Left renal cortex interstitium (tissue), 4 donors: Measurements from ENCODE around the gene CD180. TPM values are rescaled to one million over a fixed set of nuclear protein-coding genes. Genes with fewer than 3 reads are reported as not detected.

ENCODE experiments used
- DNase-seq, 4 donors: peaks; one replicate each; pipeline ENCODE4 v3.0.0-alpha.2; 2013; ENCODE audit warnings: low read depth in 4 of 4, low spot score in 2 of 4, missing footprints in 1 of 4
- polyA plus RNA-seq, 4 donors: library from polyadenylated mRNA; unstranded; fragments of 120-200 nt; gene quantifications; one replicate each; pipeline ENCODE4 v1.2.1, GENCODE V29; 2013; ENCODE audit not compliant: insufficient read length in 4 of 4

CD180 gene
- polyA plus RNA-seq, 4 donors = 0.21 to 0.87 (median 0.77) TPM

- no peak for DNase-seq
These were observed 32.6 kb downstream of the CD180 start for GRCh38 chr5:67163863-67164595.

- DNase-seq = no peak
These were observed 33.3 kb downstream of the CD180 start for GRCh38 chr5:67163231-67163756.

GRCh38 chr5:67161767-67162166 is 34.8 kb downstream of the CD180 start:
- DNase-seq = no peak

GRCh38 chr5:67160985-67161384 is 35.6 kb downstream of the CD180 start:
- DNase-seq = no peak

GRCh38 chr5:67160272-67160671 is 36.3 kb downstream of the CD180 start:
- DNase-seq = no peak

GRCh38 chr5:67156976-67157583 is 39.5 kb downstream of the CD180 start:
- no peak for DNase-seq

GRCh38 chr5:67154556-67155206 is 41.9 kb downstream of the CD180 start:
- DNase-seq = no peak

- DNase-seq = no peak
These were observed 43.3 kb downstream of the CD180 start for GRCh38 chr5:67153292-67153691.

GRCh38 chr5:67152400-67152799 is 44.2 kb downstream of the CD180 start:
- DNase-seq = no peak

- DNase-seq = no peak
These were observed 46.6 kb downstream of the CD180 start for GRCh38 chr5:67149951-67150523.

- DNase-seq = no peak
These were observed 47.3 kb downstream of the CD180 start for GRCh38 chr5:67149057-67149950.

GRCh38 chr5:67147760-67148159 is 48.8 kb downstream of the CD180 start:
- no peak for DNase-seq

GRCh38 chr5:67146981-67147380 is 49.6 kb downstream of the CD180 start:
- DNase-seq = no peak

- DNase-seq = no peak
These were observed 50.0 kb downstream of the CD180 start for GRCh38 chr5:67146574-67146973.

- DNase-seq = no peak
These were observed 52.4 kb downstream of the CD180 start for GRCh38 chr5:67144183-67144639.

GRCh38 chr5:67143549-67143948 is 53.0 kb downstream of the CD180 start:
- DNase-seq = no peak

- DNase-seq = no peak
These were observed 53.8 kb downstream of the CD180 start for GRCh38 chr5:67142816-67143215.

GRCh38 chr5:67141644-67142043 is 55.0 kb downstream of the CD180 start:
- DNase-seq = no peak

- no peak for DNase-seq
These were observed 56.2 kb downstream of the CD180 start for GRCh38 chr5:67140413-67140812.

- DNase-seq = no peak
These were observed 57.6 kb downstream of the CD180 start for GRCh38 chr5:67139030-67139429.
